DMS79 treated with DMSO at 0.1 percent for 48 hours (cell line): ENCODE measurements around the gene BAZ1A.
A peak's percentile ranks its signal among the peaks of the same experiment; 100 is the strongest.

Experiments used
- DNase-seq: peaks from one replicate; lab custom pipeline; 2025; lab: John Stamatoyannopoulos, UW

Gene BAZ1A, protein sequence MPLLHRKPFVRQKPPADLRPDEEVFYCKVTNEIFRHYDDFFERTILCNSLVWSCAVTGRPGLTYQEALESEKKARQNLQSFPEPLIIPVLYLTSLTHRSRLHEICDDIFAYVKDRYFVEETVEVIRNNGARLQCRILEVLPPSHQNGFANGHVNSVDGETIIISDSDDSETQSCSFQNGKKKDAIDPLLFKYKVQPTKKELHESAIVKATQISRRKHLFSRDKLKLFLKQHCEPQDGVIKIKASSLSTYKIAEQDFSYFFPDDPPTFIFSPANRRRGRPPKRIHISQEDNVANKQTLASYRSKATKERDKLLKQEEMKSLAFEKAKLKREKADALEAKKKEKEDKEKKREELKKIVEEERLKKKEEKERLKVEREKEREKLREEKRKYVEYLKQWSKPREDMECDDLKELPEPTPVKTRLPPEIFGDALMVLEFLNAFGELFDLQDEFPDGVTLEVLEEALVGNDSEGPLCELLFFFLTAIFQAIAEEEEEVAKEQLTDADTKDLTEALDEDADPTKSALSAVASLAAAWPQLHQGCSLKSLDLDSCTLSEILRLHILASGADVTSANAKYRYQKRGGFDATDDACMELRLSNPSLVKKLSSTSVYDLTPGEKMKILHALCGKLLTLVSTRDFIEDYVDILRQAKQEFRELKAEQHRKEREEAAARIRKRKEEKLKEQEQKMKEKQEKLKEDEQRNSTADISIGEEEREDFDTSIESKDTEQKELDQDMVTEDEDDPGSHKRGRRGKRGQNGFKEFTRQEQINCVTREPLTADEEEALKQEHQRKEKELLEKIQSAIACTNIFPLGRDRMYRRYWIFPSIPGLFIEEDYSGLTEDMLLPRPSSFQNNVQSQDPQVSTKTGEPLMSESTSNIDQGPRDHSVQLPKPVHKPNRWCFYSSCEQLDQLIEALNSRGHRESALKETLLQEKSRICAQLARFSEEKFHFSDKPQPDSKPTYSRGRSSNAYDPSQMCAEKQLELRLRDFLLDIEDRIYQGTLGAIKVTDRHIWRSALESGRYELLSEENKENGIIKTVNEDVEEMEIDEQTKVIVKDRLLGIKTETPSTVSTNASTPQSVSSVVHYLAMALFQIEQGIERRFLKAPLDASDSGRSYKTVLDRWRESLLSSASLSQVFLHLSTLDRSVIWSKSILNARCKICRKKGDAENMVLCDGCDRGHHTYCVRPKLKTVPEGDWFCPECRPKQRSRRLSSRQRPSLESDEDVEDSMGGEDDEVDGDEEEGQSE (N-terminal part only)

GRCh38 chr14:34875031-34875922 is at the start of gene BAZ1A:
TSS of gene BAZ1A (minus strand) at chr14:34875360. CDS start at chr14:34874604, 756 bp downstream.
- peak; percentile 97 for DNase-seq

DNA sequence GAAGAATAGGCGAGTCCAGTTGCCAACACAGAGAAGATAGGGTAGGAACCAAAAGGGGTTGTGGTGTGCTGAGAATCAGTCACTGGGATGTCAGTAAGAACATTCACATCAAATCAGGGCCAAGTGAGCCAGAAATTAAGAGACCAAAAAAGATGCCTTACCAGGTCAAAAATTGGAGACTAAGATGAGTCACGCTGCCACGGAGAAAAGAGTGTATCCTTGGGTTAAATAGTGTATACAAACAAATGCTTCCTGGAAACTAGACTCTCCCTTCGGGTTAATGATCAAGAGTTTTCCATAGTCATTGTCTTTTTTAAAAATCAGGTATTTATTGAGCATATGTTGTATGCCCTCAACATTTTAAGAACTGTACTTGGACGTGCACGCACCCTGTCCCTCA is 45.2 kb upstream of the BAZ1A start:
- no peak for DNase-seq

DNA sequence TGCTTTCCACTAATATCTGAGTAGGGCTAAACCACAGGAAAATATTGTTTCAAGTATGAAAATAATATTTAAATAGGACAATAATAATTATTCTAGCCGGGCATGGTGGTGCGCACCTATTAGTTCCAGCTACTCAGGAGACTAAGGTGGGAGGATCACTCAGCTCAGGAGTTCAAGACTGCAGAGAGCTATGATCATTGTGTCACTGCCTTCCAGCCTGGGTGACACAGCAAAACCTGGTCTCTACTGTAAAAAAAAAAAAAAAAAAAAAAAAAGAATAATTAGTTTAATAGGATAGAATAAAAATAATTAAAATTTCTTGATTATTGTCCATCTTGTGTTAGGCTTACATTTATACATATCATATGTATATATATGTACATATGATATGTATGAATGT is 38.5 kb upstream of the BAZ1A start:
- DNase-seq = no peak

GRCh38 chr14:34912966-34913365 is 37.8 kb upstream of the BAZ1A start:
- DNase-seq = no peak

DNA sequence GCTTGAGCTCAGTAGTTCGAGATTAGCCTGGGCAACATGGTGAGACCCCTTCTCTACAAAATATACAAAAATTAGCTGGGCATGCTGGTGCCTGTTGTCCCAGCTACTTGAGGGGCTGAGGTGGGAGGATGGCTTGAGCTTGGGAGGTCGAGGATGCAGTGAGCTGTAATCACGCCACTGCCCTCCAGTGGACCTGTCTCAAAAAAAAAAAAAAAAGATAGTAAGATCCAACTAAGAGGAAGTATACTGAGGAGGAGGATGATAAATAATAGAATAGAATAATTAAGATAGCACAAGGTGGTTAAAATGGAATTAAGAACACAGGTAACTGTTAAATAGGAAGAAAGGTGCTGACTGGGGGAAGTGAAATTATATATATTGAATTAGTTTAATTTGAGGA is 37.0 kb upstream of the BAZ1A start:
- no peak for DNase-seq

DNA sequence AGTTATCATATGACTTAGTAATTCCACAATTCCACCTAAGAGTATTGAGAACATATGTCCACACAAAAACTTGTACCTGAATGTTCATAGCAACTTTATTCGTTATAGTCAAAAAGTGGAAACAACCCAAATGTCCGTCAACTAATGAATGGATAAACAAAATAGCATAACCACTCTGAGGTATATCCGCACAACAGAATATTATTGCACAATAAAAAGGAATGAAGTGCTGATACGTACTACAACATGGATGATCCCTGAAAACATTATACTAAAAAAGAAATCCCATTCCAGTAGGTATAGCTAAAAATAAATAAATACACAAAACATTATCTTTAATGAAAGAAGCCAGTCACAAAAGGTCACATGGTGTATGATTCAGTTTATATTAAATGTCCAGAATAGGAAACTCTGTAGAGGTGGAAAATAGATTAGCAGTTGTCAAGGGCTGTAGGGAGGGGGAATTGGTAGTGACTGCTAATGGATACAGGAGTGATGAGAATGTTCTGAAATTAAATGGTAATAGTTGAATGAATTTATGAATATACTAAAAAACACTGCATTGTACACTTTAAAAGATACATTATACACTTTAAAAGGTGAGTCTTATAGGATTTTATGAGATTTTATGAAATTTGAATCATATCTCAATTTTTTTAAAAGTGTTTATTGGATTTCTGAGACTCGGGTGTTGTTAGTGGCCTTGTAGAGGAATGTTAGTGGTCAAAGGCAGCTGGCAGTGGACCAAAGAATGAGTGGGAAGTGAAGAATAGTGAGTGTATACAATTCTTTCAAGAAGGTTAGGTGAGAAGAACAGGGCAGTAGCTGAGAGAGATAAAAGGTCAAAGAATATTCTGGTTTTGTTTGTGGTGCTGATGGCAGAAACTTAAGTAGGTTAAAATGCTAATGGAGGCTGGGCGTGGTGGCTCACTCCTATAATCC is 36.3 kb upstream of the BAZ1A start:
- no peak for DNase-seq

- DNase-seq = no peak
Observed at GRCh38 chr14:34906287-34906686, 31.1 kb upstream of the BAZ1A start.

- DNase-seq = no peak
Observed at GRCh38 chr14:34895277-34895676, 20.1 kb upstream of the BAZ1A start.

DNA sequence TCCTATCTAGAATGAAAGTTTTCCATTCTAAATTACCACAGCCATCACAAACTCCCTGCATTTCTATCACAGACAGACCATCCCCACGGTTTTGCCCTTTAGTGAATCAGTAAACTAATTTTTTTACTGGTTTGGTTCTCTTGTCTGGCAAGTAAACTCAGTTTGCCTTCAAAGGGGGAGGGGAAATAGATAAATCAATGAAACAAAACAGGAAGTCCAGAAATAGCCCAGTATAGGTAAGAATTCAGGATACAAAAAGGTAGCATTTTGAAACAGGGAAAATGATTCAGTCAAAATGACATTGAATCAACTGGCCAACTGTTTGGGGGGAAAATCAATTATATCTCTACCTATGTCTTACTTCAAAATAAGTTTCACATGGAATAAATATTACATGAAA is 15.8 kb upstream of the BAZ1A start:
- no peak for DNase-seq

GRCh38 chr14:34888186-34888585 is 13.0 kb upstream of the BAZ1A start:
- no peak for DNase-seq

GRCh38 chr14:34883954-34884353 is 8.8 kb upstream of the BAZ1A start:
- DNase-seq = no peak

- peak; percentile 70 for DNase-seq
Observed at GRCh38 chr14:34874386-34875030, 652 bp downstream of the BAZ1A start.

DNA sequence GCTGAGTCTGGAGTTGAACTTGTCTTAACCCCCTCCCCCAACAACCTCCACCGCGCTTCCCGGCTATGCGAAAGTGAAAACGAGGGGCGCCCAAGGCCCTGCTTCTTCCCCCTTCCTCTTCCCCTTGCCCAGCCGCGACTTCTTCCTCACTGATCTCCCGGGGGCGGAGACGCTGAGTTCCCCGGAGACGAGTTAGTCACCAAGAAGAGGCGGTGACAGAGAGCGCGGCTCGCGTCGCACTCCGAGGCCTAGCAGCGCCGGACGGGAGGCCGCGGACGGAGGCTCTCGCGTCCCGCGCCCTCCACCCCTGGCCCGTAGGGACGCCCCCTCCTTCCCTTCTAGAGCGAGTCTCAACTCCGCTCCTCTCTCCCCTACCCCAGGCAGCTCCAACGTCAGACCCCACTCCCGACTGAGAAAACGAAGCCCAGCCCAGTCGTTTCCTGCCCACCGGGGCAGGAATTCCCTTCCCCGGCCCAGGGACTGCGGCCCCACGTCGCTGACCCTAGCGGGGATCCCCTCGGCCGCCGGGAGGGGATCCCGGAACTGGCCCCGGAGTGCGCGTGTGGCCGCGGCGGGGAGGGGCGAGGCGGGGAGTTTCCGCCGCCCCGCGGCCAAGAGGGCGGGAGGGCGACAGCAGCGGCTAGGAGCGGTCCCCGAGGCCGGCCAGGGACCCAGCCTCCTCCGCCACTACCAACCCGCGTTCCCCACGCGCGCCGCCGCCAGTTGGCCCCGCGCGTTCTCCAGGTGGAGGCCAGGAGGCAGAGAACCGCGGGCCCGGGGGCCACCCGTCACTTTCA is 1.4 kb downstream of the BAZ1A start:
- DNase-seq = peak; percentile 97

DNA sequence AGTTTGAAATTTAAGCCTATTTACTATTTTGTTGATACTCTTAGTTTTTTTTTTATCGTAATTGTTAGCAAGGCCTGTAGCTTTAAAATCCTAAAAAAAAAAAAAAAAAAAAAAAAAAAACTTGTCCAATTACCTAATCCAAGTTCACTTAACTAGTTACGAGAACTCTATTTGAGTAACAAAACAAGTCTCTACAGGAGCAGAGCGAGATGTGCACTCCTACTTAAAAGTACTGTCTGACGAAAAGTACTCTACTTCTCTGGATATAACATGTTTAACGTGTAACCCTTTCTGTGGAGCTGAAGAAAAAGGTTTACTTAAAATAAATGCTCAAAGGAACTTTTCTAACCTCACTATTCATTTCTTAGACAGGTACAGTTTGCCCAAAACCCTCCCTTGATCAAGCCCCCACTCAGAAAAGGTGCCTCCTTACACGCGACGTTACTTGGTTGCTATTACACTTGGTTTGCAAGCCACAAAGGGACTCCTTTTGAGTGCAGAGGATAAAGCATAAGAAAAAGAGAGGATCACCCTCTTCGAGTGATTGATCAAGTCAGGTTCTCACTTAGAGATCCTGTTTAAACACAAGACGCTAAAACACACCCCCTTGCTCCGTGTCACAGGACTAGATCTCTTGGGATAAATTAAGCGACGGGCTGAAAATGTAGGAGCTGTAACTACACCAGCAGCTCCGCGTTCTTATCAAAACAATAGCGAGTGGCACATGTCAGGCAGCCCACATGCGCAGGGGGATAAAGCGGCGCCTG is 2.2 kb downstream of the BAZ1A start:
- peak; percentile 97 for DNase-seq

- DNase-seq = no peak
Observed at GRCh38 chr14:34867199-34867598, 8.0 kb downstream of the BAZ1A start.

DNA sequence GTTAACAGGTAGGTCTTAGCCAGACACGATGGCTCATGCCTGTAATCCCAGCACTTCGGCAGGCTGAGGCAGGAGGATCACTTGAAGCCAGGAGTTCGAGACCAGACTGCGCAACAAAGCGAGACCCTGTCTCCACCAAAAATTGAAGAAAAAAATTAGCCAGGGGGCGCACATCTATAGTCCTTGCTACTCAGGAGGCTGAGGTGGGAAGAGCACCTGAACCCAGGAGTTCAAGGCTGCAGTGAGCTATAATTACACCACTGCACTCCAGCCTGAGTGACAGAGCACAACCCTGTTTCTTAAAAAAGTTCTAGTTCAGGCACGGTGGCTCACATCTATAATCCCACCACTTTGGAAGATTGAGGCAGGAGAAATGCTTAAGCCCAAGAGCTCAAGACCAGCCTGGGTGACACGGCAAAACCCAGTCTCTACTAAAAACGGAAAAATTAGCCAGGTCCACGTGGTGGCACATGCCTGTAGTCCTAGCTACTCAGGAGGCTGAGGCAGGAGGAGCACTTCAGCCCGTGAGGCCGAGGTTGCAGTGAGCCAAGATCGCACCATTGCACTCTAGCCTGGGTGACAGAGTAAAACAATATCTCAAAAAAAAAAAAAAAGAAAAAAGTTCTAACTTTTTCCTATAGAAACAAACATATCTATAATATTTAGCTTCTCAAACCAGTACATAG is 9.1 kb downstream of the BAZ1A start:
- no peak for DNase-seq

DNA sequence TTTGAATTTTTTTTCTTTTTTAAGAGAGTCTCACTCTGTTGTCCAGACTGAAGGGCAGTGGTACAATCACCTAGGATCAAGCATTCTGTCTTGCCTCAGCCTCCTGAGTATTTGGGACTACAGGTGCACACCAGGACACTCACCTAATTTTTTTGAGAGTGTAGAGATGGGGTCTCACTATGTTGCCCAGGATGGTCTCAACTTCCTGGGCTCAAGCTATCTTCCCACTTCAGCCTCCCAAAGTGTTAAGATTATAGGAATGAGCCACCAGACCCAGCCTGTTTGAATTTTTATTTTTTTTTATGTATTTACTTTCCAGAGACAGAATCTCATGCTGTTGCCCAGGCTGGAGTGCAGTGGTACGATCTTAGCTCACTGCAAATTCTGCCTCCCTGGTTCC is 11.3 kb downstream of the BAZ1A start:
- DNase-seq = no peak
